ENCODE measurements around the gene KIF1B. TPM values are rescaled to one million over a fixed set of nuclear protein-coding genes. Genes with fewer than 3 reads are reported as not detected.

The KIF1B gene
- polyA plus RNA-seq, 1 of the 3 experiments (the other 2 are of a cell fraction) = 6.8 TPM

- Histone ChIP-seq H4K20me1 (ENCODE audit: insufficient read depth) (peaks cover 6% of the 10 kb centered on the region; the same call in 1 of the 2 replicates), H3K79me2 (ENCODE audit: insufficient read depth) (peaks cover 41% of the 10 kb centered on the region), H3K4me1 (ENCODE audit: control insufficient read depth in 1 of 2, insufficient read depth in 2 of 2, low read depth in 1 of 2, low read length in 1 of 2) (peaks cover 8 to 26% of the 10 kb centered on the region in 2 experiments; a peak in 3 of 4 replicates), H3K27me3 (ENCODE audit: insufficient read depth) (no peaks in the 10 kb centered on the region), H3F3A (replicated peaks; ENCODE audit: insufficient read depth) (peaks cover 9% of the 10 kb centered on the region), H3K4me2 (no peak overlapping the region), H2AFZ (ENCODE audit: low read depth) (no peak overlapping the region), H3K9me2 (no peaks in the 10 kb centered on the region), H3K4me3 (ENCODE audit: low read depth in 2 of 2, low read length in 1 of 2) (no peak overlapping the region), H3K27ac (ENCODE audit: low read depth in 2 of 2, low read length in 1 of 2) (peak overlapping the region in 1 of 2 experiments; percentile 28; a peak in 1 of 4 replicates), H3K9me3 (no peaks in the 10 kb centered on the region), H3K36me3 (replicated peaks in 1 of 2; ENCODE audit: control insufficient read depth in 1 of 2, insufficient read depth in 2 of 2, low read length in 1 of 2) (peaks cover 28 to 53% of the 10 kb centered on the region in 2 experiments), H3K9ac (no peak overlapping the region)
- TF ChIP-seq CTCF (IDR thresholded peaks at IDR 0.05) (no peak), EZH2phosphoT487 (IDR thresholded peaks at IDR 0.05; ENCODE audit: borderline replicate concordance, low read depth) (no peak), FOSL2 (IDR thresholded peaks at IDR 0.05; ENCODE audit: borderline replicate concordance, low read depth) (no peak), FOXM1 (IDR thresholded peaks at IDR 0.05; ENCODE audit: low read depth) (no peak), EP300 (IDR thresholded peaks at IDR 0.05; ENCODE audit: borderline replicate concordance in 1 of 2, low read depth in 1 of 2, low read length in 1 of 2) (no peak), IRF3 (IDR thresholded peaks at IDR 0.05; ENCODE audit: low read depth, low read length) (no peak), RXRA (IDR thresholded peaks at IDR 0.05; ENCODE audit: borderline replicate concordance, low read depth) (no peak), USF2 (IDR thresholded peaks at IDR 0.05; ENCODE audit: borderline replicate concordance, low read depth, low read length) (no peak), REST (IDR thresholded peaks at IDR 0.05; ENCODE audit: low read depth, low read length) (no peak), FOXJ3 (CRISPR knock-in tag; IDR thresholded peaks at IDR 0.05) (no peak), ELF1 (IDR thresholded peaks at IDR 0.05) (no peak), MXI1 (IDR thresholded peaks at IDR 0.05; ENCODE audit: low read depth, low read length) (no peak), RAD21 (IDR thresholded peaks at IDR 0.05; ENCODE audit: low read length) (no peak), MEF2A (IDR thresholded peaks at IDR 0.05; ENCODE audit: borderline replicate concordance, low read depth) (no peak), GABPA (IDR thresholded peaks at IDR 0.05; ENCODE audit: low read depth) (no peak), SIN3A (IDR thresholded peaks at IDR 0.05; ENCODE audit: borderline replicate concordance, low read depth, low read length) (no peak), NFIC (IDR thresholded peaks at IDR 0.05; ENCODE audit: borderline replicate concordance) (no peak), USF1 (IDR thresholded peaks at IDR 0.05; ENCODE audit: borderline replicate concordance, low read depth) (no peak), ZBTB33 (IDR thresholded peaks at IDR 0.05; ENCODE audit: borderline replicate concordance, low read depth) (no peak)
- no peak for DNase-seq
- CTCF ChIA-PET = interaction anchor here (1.3 kb wide), 1 partner anchor 14 kb away, joined by 4 read pairs; no protein-coding TSS in a partner anchor
- WGBS (ENCODE audit: low lambda C conversion rate) = 86% methylated on average over 9 of the region's 9 CpGs
- POLR2A ChIA-PET = no interaction called here
Observed at GRCh38 chr1:10402729-10403274, 192.4 kb downstream of the KIF1B start.

Measured in SK-N-SH (cell line).